Stimulated activated CD8-positive, alpha-beta memory T cell treated with anti-CD3 and anti-CD28 coated beads, Interleukin-2, amount 100 ng/mL, for 1 hour (primary cell): Measurements from ENCODE around the gene NOG.

ENCODE experiments used
- DNase-seq, 2 donors: peaks; one replicate each; pipeline ENCODE4 v3.0.0-alpha.2; 2020; ENCODE audit warnings: low read depth in 2 of 2

The NOG gene

DNA sequence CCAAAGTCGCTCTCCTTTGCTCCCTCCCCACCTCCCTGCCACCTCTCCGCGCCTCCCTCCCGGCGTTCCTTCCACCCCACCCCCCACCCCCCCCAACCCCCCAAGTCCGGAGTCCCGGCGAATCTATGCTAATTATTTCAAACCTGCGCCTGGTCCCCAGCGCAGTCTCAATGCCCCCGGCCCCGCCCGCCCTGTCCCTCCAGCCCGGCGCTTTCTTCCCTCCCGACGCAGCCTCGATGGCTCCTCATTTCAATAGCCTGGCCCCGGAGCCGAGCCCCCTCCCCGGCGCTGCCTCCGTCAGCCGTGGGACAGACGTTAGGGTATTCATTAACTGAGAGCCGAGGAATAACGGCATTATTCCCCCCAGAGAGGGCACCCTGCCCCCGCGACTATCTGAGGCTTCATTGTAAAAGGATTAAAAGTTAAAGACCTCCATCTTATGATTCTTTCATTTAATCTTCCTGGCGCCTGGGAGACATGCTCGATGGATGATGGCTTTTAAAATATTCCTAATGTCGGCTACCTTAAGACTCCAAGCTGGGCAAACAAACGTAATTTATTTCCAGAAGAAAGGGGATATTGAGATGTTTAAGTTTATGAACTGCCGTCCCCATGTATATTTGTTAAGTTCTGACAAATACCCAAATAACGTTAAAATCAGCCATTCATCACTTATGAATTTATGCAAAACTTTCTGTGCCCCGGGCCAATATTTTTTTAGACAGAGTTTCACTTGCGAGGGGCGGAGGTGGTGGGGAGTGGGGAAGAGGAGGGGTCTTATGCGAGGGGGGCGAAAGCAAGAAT, 3.4 kb downstream of the NOG start:
- no peak for DNase-seq

DNA sequence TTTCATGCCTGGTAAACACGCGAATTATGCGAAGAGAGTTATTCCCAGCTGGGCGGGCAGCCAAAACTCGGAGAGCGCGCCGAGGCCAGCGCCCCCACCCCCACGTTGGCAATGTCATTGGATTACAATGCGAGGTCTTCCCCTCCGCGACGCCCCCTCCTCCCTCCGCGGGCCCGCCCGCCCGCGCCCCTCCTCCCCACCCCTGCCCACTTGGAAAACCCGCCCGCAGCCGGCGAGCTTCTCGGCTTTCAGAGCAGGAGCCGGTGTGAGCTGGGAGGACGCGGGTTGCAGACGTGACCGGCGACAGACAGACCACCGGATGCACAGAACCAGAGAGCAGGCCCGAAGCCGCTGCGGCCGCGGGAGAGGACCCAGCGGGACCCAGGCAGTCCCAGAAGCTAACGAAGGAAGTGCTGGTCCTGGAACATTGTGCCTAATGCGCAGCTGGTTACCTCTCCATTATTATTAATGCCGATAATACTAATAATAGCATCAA, 4.0 kb downstream of the NOG start:
- DNase-seq, result no peak

DNA sequence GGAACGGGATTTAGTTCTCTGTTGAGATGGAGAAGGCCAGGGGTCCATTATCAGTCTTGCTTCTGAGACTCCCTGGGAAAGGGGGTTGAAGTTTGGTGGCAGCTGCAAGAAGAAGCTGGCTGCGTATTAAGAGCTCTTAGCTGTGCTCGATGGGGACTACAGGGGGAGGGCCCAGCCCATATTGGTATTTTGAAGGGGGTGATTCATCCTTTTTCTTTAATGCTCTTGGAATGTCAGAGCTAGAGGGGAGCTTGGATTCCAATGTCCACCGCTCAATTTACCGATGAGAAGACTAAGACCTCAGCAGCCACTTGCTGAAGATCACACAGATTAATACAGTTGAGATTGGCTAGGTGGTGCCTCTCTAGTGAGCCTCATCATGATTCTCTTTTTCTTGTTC, 5.0 kb downstream of the NOG start:
- no peak for DNase-seq

DNA sequence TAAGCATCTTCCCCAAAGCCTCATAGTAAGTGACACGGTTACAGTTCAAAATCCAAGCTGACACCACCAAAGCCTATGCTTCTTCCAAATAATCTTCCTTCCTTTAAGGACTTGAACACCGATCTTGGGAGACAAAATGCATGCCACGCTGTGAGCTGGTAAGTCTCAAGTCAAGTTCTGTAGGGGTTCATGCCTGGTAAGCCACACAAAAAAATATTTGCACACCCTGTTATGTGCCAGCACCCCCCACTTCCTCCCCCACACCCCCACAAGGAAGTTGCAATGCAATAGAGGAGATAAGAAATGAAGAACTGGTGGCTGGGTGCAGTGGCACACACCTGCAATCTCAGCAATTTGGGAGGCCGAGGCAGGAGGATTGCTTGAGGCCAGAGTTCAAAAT, 5.6 kb downstream of the NOG start:
- DNase-seq, result no peak

DNA sequence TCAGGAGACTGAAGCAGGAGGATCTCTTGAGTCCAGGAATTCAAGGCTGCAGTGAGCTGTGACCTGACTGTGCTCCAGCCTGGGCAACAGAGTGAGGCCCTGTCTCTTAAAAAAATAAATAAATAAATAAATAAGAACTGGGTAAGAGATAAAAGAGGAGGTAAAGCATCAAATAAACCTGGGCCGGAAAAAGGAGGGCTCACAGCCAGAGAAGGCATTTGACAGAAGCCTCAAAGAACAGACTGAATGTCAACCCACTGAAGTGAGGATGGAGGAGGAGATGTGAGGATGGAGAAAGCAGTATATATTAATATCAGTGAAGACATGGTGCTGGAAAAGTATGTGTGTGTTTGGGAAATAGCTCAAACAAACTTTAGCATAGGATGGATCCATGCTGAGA, 6.1 kb downstream of the NOG start:
- no peak for DNase-seq

DNA sequence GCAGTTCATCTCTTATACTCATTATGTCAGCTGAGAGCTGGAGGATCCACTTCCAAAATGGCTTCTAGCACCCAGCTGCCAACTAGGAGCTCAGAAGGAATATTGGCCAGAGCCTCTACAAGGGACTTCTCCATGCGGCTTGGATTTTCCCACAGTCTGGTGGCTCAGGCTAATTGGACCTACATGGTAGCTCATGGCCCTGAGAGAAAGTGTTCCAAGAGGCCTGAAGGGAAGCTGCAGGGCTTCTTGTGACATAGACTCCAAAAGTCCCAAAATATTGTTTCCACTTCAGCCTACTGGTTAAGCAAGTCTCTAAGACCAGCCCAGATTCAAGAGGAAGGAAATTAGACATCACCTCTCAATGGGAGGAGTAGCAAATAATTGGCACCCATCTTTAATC, 6.8 kb downstream of the NOG start:
- no peak for DNase-seq

DNA sequence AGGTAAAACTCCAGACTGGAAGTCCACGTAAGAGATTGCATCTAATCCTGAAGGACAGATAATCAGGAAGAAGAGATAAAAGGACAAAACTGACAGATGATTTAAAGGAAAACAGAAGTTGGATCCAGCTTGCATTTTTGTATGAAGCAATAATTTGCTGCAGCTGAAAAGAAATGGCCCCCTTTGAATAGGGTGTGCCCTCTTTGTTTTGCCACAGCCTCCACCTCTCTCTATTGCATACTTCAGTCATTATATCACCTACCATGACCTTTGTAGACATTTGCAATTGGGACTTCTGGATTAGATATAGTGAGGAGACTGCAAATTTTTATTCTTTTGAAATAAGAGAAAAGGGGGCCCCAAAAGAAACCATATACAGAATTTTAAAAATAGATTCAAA, 8.1 kb downstream of the NOG start:
- DNase-seq, result no peak

DNA sequence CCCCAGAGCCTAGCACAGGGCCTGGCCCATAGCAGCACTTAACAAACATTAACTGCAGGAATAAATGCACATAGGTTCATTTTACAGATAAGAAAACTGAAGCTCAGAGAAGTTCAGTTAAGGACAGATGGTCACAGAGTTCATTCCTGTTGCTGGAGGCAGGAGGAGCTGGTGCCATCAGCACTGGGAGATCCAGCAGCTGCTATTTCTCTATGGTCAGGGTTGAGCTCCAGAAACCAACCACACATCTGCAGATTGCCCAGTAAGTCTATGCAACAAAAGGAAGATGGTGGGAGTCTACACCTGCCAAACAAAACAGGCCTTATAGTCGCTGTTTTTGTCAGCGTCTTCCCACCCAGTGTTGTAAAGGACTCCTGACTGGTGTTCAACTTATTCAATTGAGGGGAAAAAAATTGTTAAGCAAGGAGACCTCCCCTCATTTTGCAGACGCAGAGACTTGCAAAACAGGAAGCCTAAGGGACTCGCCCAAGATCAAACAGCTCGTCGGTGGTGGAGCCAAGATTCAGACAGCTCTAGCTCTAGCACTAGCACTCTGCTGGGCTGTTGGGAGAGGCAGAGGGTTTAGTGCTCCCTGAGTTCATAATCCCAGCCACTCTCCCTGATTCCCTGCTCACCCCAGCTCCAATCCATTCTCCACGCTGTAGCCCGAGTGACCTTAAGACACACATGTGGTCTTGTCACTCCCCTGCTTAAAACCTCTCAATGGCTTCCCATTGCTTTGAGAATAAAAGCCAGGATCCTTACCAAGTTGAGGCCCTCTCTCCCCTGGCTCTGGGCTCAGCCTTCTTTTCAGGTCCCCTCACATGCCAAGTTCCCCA, 9.0 kb downstream of the NOG start:
- DNase-seq, result no peak

DNA sequence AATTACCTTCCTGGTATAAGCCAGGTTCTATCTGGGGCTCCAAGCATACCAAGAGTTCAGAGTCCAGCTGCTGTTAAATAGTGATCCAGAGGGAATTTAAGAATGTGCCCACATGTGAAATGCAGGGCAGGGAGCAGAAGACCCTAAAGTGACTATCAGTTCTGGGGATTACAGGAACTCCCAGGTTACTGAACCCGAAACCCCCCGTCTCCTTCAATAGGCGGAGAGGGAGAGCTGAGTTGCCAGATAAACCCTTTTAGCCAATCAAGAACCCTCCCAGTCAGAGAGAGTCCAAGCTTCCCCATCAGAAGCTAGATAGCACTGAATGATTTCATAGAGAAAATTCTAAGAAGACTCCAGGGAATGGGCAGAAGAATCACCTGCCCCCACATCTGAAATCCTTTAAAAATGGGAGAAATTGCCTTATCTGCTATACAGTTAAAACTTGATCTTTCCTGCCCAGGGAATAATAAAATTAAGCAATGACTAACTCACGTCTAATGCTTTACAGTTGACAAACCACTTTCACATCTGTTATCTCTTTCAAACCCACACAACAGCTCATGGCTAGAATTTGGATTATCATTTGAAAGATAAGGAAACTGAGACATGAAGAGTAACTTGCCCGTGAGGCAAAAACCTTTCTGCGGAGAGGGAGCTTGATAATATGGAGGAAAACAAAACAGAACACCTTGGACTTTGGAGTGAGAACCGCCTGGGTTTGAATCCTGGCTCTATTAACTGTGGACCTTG, 10.2 kb downstream of the NOG start:
- no peak for DNase-seq

DNA sequence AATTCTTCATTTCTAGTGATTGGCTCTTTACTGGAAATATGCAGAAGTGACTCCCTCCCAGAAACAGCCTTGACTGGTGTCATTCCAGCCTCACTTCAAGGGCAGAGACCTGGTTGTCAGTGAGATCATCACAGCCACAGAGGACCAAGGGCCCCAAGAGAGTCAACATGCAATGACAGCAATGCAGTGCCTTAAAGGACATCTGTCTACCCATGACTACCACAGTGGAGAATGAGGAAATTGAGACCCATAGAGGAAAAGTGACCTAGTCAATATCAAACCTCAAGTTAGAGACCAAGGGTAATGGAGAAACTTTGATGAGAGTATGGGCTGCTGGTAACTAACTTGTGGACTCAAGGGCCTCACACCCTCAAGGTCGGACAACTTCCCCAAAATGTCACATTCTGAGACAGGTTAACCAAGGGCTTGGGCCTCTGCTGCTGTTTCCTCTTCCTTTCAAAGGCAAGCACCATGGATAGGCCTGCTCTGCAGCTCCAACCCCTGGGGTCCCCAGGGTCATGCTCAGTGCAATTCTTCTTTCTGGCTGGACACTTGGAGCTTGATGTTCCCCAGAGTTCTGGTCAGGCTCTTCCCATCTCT, 11.3 kb downstream of the NOG start:
- DNase-seq, result no peak

DNA sequence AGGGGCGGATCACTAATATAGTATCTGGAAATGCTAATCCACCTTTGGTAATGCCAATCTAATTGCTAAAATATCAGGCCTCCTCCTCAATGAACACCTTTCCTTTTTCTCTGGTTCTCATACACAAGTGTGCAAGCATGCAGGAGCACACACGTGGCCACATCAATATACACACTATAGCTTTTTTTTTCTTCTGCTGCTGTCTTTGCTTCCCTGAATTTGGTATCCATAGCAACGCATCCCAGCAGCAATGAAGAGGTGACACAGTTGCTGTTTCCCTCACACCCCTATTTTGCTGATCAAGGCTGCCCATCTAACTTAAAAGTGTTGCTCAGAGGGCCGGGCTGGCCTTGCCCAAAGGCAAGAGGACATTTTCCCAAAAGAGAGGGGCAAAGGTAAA, 15.4 kb downstream of the NOG start:
- DNase-seq, result no peak

DNA sequence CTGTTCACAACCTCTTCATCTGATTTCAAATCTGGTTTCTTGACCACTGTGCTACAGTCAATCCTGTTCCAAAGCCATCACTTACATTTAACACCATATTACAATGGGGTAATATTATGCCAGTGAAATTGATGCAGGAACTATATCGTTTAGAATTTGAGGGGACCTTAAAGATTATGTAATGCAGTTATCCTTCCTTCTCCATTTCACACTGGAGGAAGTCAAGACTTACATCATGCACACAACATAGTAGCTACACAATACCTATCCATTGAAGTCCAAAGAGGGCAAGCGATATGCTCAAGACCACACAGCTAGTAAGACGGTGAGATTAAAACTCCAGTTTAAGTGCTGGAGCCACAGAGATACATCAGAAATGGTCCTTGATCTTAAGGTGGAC, 16.8 kb downstream of the NOG start:
- DNase-seq, result no peak

DNA sequence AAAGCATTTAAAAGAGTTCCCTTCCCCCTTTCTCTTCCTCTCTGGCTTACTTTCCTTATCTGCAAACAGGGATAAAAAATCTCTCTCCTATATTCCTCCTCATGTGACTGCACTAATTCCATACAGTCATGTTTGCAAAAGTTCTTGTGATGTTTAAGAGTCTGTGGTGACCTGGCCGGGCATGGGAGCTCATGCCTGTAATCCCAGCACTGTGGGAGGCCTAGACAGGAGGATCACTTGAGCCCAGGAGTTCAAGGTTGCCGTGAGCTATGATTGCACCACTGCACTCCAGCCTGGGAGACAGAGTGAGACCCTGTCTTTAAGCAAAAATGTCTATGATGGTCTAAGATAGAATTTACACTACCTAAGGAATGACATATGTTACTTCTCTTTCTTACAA, 19.6 kb downstream of the NOG start:
- DNase-seq, result no peak

DNA sequence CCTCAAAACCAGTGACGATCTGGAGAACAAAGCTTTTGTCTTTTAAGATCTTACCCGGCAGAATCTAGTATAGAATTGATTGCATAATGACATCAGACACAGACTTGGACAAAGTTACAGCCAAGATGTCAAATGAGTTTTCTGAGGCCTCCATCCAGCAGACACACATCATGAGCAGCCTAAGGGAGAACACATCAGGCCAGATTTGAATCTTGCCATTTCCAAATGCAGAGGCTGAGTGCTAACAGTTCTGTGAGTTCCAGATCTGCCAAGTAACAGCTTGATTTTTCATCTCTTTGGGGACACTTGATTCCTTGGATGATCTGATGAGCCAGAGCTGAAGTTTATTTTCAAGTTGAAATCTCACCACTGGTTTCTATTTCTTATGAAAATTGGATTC, 21.0 kb downstream of the NOG start:
- DNase-seq, result no peak

DNA sequence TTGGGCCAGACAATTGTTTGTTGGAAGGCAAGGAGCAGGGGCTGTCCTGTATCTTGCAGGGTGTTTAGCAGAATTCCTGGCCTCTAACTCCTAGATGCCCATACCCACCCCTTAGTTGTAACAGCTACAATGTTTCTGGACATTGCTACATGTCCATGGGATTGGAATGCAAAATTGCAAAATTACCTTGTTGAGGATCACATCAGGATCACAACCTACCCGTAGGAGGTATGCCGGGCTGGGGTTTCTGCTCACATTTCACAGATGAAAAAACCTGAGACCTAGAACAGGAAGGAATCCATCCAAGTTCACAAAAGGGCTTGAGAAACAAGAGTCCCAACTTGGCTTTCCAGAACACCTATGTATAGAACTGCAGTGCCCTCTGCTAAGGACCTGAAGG, 22.7 kb downstream of the NOG start:
- no peak for DNase-seq

DNA sequence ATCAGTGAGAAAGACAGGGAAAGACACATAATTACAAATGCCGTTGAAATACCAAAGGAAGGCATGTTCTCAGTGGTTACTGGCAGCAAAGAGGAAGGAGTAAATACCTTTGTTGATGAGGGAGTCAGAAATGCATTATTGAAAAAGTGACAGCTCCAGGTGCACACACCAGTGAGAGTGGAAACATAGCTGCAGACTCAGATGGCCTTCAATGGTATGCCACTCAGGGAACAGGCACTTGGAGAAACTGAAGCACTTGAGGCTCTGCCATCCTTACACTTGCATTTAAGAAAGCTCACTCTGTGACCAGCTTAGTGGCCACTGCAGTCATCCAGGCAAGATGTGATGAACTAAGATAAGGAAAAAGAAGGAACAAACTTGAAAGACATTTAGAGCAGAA, 29.9 kb downstream of the NOG start:
- no peak for DNase-seq

DNA sequence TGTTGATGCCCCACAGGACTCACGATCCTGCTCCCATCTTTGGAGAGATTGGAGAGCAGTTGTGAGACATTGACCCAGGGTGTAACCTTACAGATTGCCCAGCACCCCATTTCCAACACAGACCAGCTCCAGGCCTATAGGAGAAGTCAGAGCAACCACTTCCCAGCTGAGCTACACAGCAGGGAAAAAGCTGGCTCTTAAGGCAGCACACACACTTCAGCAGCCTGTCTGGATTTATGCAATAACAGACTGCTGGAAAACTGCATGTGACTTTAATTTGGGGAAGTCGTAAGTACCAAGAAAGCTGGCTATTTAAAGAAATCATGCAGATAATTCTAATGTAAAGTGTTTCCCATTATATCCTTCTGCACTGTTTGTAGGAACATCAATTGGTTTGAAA, 30.8 kb downstream of the NOG start:
- DNase-seq, result no peak

DNA sequence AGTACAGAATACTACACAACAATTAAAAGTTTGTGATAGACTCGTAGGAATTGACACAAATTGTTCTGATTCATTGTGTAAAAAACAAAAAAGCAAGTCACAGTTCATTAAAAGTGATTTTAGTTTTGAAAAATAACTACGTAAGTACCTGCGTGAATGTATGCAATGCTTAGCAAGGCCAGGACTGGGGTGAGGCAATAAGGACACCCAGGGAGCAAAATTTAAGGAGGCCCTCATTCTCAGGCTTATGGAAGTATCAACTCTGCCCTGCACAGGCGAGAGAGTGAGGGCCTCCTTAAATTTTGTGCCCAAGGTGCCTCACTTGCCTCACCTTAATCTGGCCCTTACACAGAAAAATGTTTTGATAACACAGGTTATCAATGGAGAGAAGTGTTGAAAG, 31.4 kb downstream of the NOG start:
- DNase-seq, result no peak

DNA sequence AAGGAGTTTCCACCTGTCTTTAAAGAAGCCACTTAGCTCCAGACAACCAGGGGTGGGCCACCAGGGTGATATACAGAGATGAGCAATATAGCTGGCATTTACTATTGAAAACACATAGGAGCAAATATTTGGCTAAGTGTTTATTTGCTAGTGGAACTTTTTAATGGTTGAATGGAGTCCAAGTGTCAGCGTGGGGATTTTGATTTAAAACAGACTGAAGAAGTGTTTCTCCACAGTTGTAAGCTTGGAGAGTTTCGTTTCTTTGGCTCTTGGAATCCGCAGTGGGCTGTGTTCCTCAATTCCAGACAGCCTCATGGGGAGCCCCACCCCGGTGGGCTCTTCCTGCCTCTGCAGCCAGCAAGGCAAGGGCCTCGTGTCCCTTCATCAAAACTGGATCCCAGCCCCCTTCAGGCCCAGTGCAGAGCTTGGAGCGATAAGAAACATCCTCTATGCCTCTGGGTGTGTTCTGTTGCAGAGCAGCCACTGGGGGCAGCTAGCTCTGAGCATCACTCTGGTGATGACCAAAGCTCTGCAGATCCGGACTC, 36.1 kb downstream of the NOG start:
- DNase-seq, result no peak

DNA sequence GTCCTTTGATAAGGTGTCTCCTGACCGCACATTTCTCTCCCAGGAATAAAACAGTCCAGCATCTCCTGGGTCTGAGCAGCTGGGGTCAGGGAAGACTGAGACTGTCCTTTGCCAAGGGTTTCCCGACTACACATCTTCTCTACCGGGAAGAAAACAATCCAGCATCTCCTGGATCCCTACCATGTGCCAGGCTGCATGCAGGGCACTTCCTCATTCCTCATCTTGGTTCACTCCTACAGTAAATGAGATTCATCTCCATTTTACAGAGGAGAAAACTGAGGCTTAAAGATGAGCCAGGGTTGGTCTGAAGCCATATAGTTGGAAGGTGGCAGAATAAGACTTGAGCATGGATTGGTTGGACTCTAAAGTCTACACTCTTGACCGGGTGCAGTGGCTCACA, 36.7 kb downstream of the NOG start:
- no peak for DNase-seq

DNA sequence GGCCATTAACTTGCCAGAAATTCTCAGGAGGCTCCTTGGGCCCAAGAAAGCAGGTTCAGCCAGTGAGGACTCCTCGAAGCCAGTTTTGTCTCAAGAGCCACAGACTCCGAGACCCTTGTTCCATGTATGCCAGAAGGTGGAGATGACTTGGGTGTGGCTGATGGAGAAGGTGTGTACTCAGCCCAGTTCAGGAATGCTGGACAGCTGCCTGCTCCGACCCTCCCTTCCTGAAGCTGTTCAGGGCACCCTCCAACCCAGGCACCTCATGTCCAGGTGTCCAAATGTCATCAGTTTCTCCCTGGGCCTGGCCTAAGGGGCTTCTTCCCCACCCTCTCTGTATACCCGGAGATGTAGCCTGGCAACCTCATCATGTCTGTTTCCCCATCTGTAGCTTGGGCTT, 40.2 kb downstream of the NOG start:
- DNase-seq, result no peak

DNA sequence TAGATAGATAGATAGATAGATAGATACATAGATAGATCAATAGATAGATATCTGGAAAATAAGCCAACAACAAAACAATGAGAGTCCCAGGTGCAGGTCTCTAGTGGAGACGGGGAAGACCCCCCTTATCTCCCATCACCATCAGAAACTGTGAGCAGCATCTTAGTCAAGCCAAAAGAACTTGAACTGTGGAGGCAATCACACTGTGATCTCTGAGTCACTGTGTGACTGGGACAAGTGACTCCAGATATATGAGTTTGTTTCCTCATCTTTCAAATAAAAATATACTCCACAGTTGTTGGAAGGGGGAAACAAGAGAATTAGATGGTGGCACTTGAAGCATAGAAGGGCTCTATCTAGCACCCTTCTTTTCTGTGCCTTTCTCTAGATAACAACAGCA, 42.1 kb downstream of the NOG start:
- DNase-seq, result no peak
